Stimulated activated CD8-positive, alpha-beta memory T cell treated with anti-CD3 and anti-CD28 coated beads, Interleukin-4, amount 100 ng/mL, for 4 hours (primary cell): ENCODE data around the gene PASK.
A peak's percentile ranks its signal among the peaks of the same experiment; 100 is the strongest.

Experiments used
- DNase-seq, 2 donors: peaks; one replicate each; pipeline ENCODE4 v3.0.0-alpha.2; 2020; ENCODE audit warnings: low read depth in 2 of 2, low spot score in 1 of 2

PASK gene

GRCh38 chr2:241180495-241180894 lies 31.2 kb upstream of the PASK start:
- no peak for DNase-seq

GRCh38 chr2:241179899-241180298 lies 30.6 kb upstream of the PASK start:
- DNase-seq: no peak

GRCh38 chr2:241178961-241179360 lies 29.7 kb upstream of the PASK start:
- DNase-seq: no peak

- DNase-seq: no peak
Measured at GRCh38 chr2:241177526-241178334, 28.5 kb upstream of the PASK start.

GRCh38 chr2:241173557-241173956 lies 24.3 kb upstream of the PASK start:
- no peak for DNase-seq

GRCh38 chr2:241168366-241168765 lies 19.1 kb upstream of the PASK start:
- DNase-seq: no peak

GRCh38 chr2:241163601-241164118 lies 14.4 kb upstream of the PASK start:
- no peak for DNase-seq

- DNase-seq: no peak
Measured at GRCh38 chr2:241161646-241162281, 12.5 kb upstream of the PASK start.

- no peak for DNase-seq
Measured at GRCh38 chr2:241160318-241160717, 11.0 kb upstream of the PASK start.

- DNase-seq: no peak
Measured at GRCh38 chr2:241159116-241159515, 9.8 kb upstream of the PASK start.

- DNase-seq: no peak
Measured at GRCh38 chr2:241158546-241158900, 9.3 kb upstream of the PASK start.

- DNase-seq: no peak
Measured at GRCh38 chr2:241157841-241158545, 8.7 kb upstream of the PASK start.

GRCh38 chr2:241156971-241157441 lies 7.7 kb upstream of the PASK start:
- DNase-seq: no peak

- no peak for DNase-seq
Measured at GRCh38 chr2:241155936-241156335, 6.7 kb upstream of the PASK start.

GRCh38 chr2:241154915-241155314 lies 5.6 kb upstream of the PASK start:
- DNase-seq: no peak

GRCh38 chr2:241153616-241154015 lies 4.3 kb upstream of the PASK start:
- no peak for DNase-seq

GRCh38 chr2:241151934-241152660 lies 2.8 kb upstream of the PASK start:
- no peak for DNase-seq

GRCh38 chr2:241150660-241151530 lies 1.6 kb upstream of the PASK start:
- no peak for DNase-seq

- DNase-seq: peak; percentile 78 to 92
Measured at GRCh38 chr2:241149925-241150659, 820 bp upstream of the PASK start, which contains the start of gene PPP1R7. TSS of gene PPP1R7 (plus strand) at chr2:241150467. CDS start at chr2:241150496, 29 bp downstream.

- no peak for DNase-seq
Measured at GRCh38 chr2:241149675-241149924, 328 bp upstream of the PASK start.
